Astrocyte (in vitro differentiated cells and primary cell): ENCODE measurements around the gene ATXN7L1. TPM values are rescaled to one million over a fixed set of nuclear protein-coding genes. Genes with fewer than 3 reads are reported as not detected.

Experiments used
- DNase-seq: peaks from one replicate; pipeline ENCODE4 v3.0.0-alpha.2; 2010; ENCODE audit warnings: low read depth
- FAIRE-seq: peaks from 2 replicates; lab custom pipeline; 2011; peaks lifted over from hg19 to GRCh38; lab: Jason Lieb, UNC
- H2AFZ ChIP-seq: 2 replicates; pipeline ENCODE4 v1.6.0; 2012; ENCODE audit warnings: low read depth, low read length, inconsistent platforms
- H3K27ac ChIP-seq: 2 replicates; pipeline ENCODE4 v1.5.1; 2011; ENCODE audit warnings: low read depth, low read length, inconsistent platforms
- H3K27me3 ChIP-seq: 2 replicates; pipeline ENCODE4 v1.6.0; 2011; ENCODE audit warnings: low read length, inconsistent platforms; ENCODE audit not compliant: insufficient read depth
- H3K36me3 ChIP-seq: 2 replicates; pipeline ENCODE4 v1.5.1; 2011; ENCODE audit warnings: low read length, inconsistent platforms; ENCODE audit not compliant: insufficient read depth
- H3K4me1 ChIP-seq: 2 replicates; pipeline ENCODE4 v1.5.1; 2011; ENCODE audit warnings: low read length, inconsistent platforms; ENCODE audit not compliant: insufficient read depth
- H3K4me2 ChIP-seq: 2 replicates; pipeline ENCODE4 v1.6.0; 2012; ENCODE audit warnings: low read length, inconsistent platforms
- H3K4me3 ChIP-seq: 2 replicates; pipeline ENCODE4 v1.5.1; 2011; ENCODE audit warnings: low read depth, mild to moderate bottlenecking, low read length, inconsistent platforms; ENCODE audit not compliant: insufficient read depth
- H3K79me2 ChIP-seq: 2 replicates; pipeline ENCODE4 v1.6.0; 2012; ENCODE audit warnings: mild to moderate bottlenecking, low read length, inconsistent platforms; ENCODE audit not compliant: insufficient read depth
- H3K9ac ChIP-seq: 2 replicates; pipeline ENCODE4 v1.6.0; 2012; ENCODE audit warnings: mild to moderate bottlenecking, low read length, inconsistent platforms
- H3K9me3 ChIP-seq: 2 replicates; pipeline ENCODE4 v1.5.1; 2012; ENCODE audit warnings: low read depth, mild to moderate bottlenecking, low read length, inconsistent platforms; ENCODE audit not compliant: insufficient read depth
- H4K20me1 ChIP-seq: 2 replicates; pipeline ENCODE4 v1.6.0; 2012; ENCODE audit warnings: low read length, inconsistent platforms; ENCODE audit not compliant: insufficient read depth
- H3K27ac Mint-ChIP-seq: one replicate; pipeline ENCODE4 v1.8.0; 2021; ENCODE audit warnings: mild to moderate bottlenecking, mixed read lengths; ENCODE audit not compliant: unreplicated experiment
- H3K27me3 Mint-ChIP-seq: one replicate; pipeline ENCODE4 v1.8.0; 2021; ENCODE audit warnings: low read depth, mixed read lengths; ENCODE audit not compliant: unreplicated experiment
- H3K36me3 Mint-ChIP-seq: one replicate; pipeline ENCODE4 v1.8.0; 2021; ENCODE audit warnings: low read depth, mixed read lengths; ENCODE audit not compliant: unreplicated experiment
- H3K4me1 Mint-ChIP-seq: one replicate; pipeline ENCODE4 v1.8.0; 2021; ENCODE audit warnings: low read depth, mixed read lengths; ENCODE audit not compliant: unreplicated experiment
- H3K4me3 Mint-ChIP-seq: one replicate; pipeline ENCODE4 v1.8.0; 2021; ENCODE audit warnings: mild to moderate bottlenecking, moderate library complexity, mixed read lengths; ENCODE audit not compliant: unreplicated experiment
- H3K9me3 Mint-ChIP-seq: one replicate; pipeline ENCODE4 v1.8.0; 2021; ENCODE audit warnings: mild to moderate bottlenecking, mixed read lengths; ENCODE audit not compliant: unreplicated experiment
- CTCF ChIP-seq: IDR thresholded peaks from 2 replicates; pipeline ENCODE4 v1.5.1; 2011; ENCODE audit warnings: low read depth, mild to moderate bottlenecking, inconsistent platforms, low read length, moderate library complexity; ENCODE audit not compliant: insufficient read depth
- EZH2 ChIP-seq: IDR thresholded peaks from 2 replicates; pipeline ENCODE4 v1.6.1; 2012; ENCODE audit warnings: mild to moderate bottlenecking, low read length, inconsistent platforms; ENCODE audit not compliant: insufficient read depth
- total RNA-seq: library from RNA; stranded (reverse); gene quantifications from 2 replicates; pipeline ENCODE4 v1.2.1, GENCODE V29; 2021

The ATXN7L1 gene
- total RNA-seq, 1 donor from 2014 or later: 7.6 TPM

GRCh38 chr7:105811189-105811847 is 65.1 kb downstream of the ATXN7L1 start:
- no peak overlapping the region for H2AFZ ChIP-seq
- no peak overlapping the region for H3K9ac ChIP-seq
- DNase-seq (no peak), FAIRE-seq (no peak)
- no peak overlapping the region for H3K4me3 Mint-ChIP-seq
- no peaks in the 10 kb centered on the region for H3K36me3 ChIP-seq
- H3K79me2 ChIP-seq: no peaks in the 10 kb centered on the region
- TF ChIP-seq CTCF (no peak), EZH2 (no peak)
- no peaks in the 10 kb centered on the region for H3K9me3 Mint-ChIP-seq
- no peak overlapping the region for H3K4me3 ChIP-seq
- peaks cover 12% of the 10 kb centered on the region for H3K4me1 ChIP-seq
- H3K27me3 Mint-ChIP-seq: no peaks in the 10 kb centered on the region
- no peaks in the 10 kb centered on the region for H3K27me3 ChIP-seq
- no peak overlapping the region for H3K27ac Mint-ChIP-seq
- H4K20me1 ChIP-seq: no peaks in the 10 kb centered on the region
- no peak overlapping the region for H3K4me2 ChIP-seq
- H3K36me3 Mint-ChIP-seq: peaks cover 2% of the 10 kb centered on the region
- no peaks in the 10 kb centered on the region for H3K9me3 ChIP-seq
- peaks cover 13% of the 10 kb centered on the region for H3K4me1 Mint-ChIP-seq
- no peak overlapping the region for H3K27ac ChIP-seq

DNA sequence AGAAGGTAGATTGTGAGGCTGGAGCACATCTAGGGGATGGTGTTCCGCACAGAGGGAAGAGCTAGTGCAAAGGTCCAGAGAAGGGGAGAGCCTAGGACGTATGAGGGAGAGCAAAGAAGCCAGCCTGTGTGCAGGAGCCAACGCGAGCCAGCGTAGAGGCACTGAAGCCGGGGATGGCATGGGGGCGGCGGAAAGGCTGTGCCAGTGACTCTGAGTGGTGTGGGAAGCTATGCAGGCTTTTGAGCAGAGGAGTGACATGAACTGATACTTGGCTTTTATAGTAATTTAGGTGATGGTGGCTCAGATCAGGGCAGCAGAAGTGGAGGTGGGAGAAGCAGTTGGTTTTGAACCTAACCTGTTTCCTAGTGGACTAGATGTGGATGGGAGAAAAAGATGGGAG is 65.8 kb downstream of the ATXN7L1 start:
- no peaks in the 10 kb centered on the region for H3K27me3 ChIP-seq
- H3K9me3 ChIP-seq: no peaks in the 10 kb centered on the region
- H3K36me3 ChIP-seq: no peaks in the 10 kb centered on the region
- no peaks in the 10 kb centered on the region for H3K9me3 Mint-ChIP-seq
- no peak overlapping the region for H3K4me3 Mint-ChIP-seq
- DNase-seq (no peak), FAIRE-seq (no peak)
- no peak overlapping the region for H3K4me3 ChIP-seq
- H3K4me2 ChIP-seq: no peak overlapping the region
- no peak overlapping the region for H3K27ac Mint-ChIP-seq
- no peak overlapping the region for H3K9ac ChIP-seq
- peaks cover 18% of the 10 kb centered on the region for H3K4me1 Mint-ChIP-seq
- TF ChIP-seq EZH2 (no peak), CTCF (no peak)
- H3K4me1 ChIP-seq: peaks cover 20% of the 10 kb centered on the region
- H3K36me3 Mint-ChIP-seq: peaks cover 2% of the 10 kb centered on the region
- H2AFZ ChIP-seq: no peak overlapping the region
- H3K79me2 ChIP-seq: no peaks in the 10 kb centered on the region
- H3K27ac ChIP-seq: no peak overlapping the region
- no peaks in the 10 kb centered on the region for H3K27me3 Mint-ChIP-seq
- H4K20me1 ChIP-seq: peaks cover 3% of the 10 kb centered on the region
